ENCODE measurements around the gene LRIT2. TPM values are rescaled to one million over a fixed set of nuclear protein-coding genes. Genes with fewer than 3 reads are reported as not detected.

Gene LRIT2
- total RNA-seq, 1 donor from 2014 or later = not detected

GRCh38 chr10:84247496-84247895 lies 22.2 kb upstream of the LRIT2 start:
- Histone ChIP-seq H3K4me3 (no peak overlapping the region), H3K9me3 (no peaks in the 10 kb centered on the region), H3K27ac (no peak overlapping the region), H3K36me3 (no peaks in the 10 kb centered on the region), H3K27me3 (no peaks in the 10 kb centered on the region), H3K4me1 (no peaks in the 10 kb centered on the region)
- no peak for DNase-seq
- no peak for TF ChIP-seq CTCF (IDR thresholded peaks at IDR 0.05)
- ATAC-seq = no peak
- intact Hi-C loops (cut with DNase I) = no loop called here

GRCh38 chr10:84244651-84245270 lies 19.4 kb upstream of the LRIT2 start, which contains the start of gene RGR:
TSS of gene RGR (plus strand) at chr10:84245053. CDS start at chr10:84245091, 38 bp downstream.
- peak; percentile 49 for ATAC-seq
- Histone ChIP-seq H3K4me3 (no peak within 1 kb of the TSS), H3K4me1 (no peaks in the 10 kb centered on the region), H3K36me3 (no peaks in the 10 kb centered on the region), H3K27me3 (no peaks in the 10 kb centered on the region), H3K27ac (peak within 1 kb of the TSS; percentile 25), H3K9me3 (no peaks in the 10 kb centered on the region)
- TF ChIP-seq CTCF (IDR thresholded peaks at IDR 0.05) = no peak
- intact Hi-C loops (cut with DNase I) = no loop called here
- DNase-seq = no peak

- no peak for TF ChIP-seq CTCF (IDR thresholded peaks at IDR 0.05)
- no peak overlapping the region for H3K27ac ChIP-seq
- ATAC-seq (no peak), DNase-seq (no peak)
- H3K4me1 ChIP-seq = no peaks in the 10 kb centered on the region
- H3K9me3 ChIP-seq = no peaks in the 10 kb centered on the region
- H3K27me3 ChIP-seq = no peaks in the 10 kb centered on the region
- intact Hi-C loops (cut with DNase I) = no loop called here
- no peak overlapping the region for H3K4me3 ChIP-seq
- H3K36me3 ChIP-seq = no peaks in the 10 kb centered on the region
These were observed 18.4 kb upstream of the LRIT2 start for GRCh38 chr10:84243759-84244158.

GRCh38 chr10:84241185-84241790 lies 15.9 kb upstream of the LRIT2 start, which contains the start of gene LRIT1:
TSS of gene LRIT1 (minus strand) at chr10:84241546. CDS start at chr10:84241439, 107 bp downstream.
- no peaks in the 10 kb centered on the region for H3K4me1 ChIP-seq
- intact Hi-C loops (cut with DNase I) = no loop called here
- H3K27me3 ChIP-seq = no peaks in the 10 kb centered on the region
- no peak within 1 kb of the TSS for H3K27ac ChIP-seq
- no peak within 1 kb of the TSS for H3K4me3 ChIP-seq
- no peak for ATAC-seq
- no peak for DNase-seq
- no peaks in the 10 kb centered on the region for H3K9me3 ChIP-seq
- no peak for TF ChIP-seq CTCF (IDR thresholded peaks at IDR 0.05)
- no peaks in the 10 kb centered on the region for H3K36me3 ChIP-seq

- Histone ChIP-seq H3K9me3 (no peaks in the 10 kb centered on the region), H3K27ac (no peak overlapping the region), H3K4me1 (no peaks in the 10 kb centered on the region), H3K27me3 (no peaks in the 10 kb centered on the region), H3K36me3 (no peaks in the 10 kb centered on the region), H3K4me3 (no peak overlapping the region)
- ATAC-seq (no peak), DNase-seq (no peak)
- intact Hi-C loops (cut with DNase I) = no loop called here
- TF ChIP-seq CTCF (IDR thresholded peaks at IDR 0.05) = no peak
These were observed 13.6 kb upstream of the LRIT2 start for GRCh38 chr10:84238909-84239308.
